Ovary (tissue), 9 donors: Measurements from ENCODE around the gene MESD. TPM values are rescaled to one million over a fixed set of nuclear protein-coding genes. Genes with fewer than 3 reads are reported as not detected.

ENCODE experiments used
- DNase-seq, 5 donors: peaks; one replicate each; pipeline ENCODE4 v3.0.0-alpha.2; 2019 to 2020
- H3K27ac ChIP-seq, 2 donors: fragments of 200-600 bp; one replicate each; pipeline versions ENCODE4 v1.5.1 to v1.8.0; 2019 to 2022
- H3K27me3 ChIP-seq: fragments of 200-600 bp; one replicate; pipeline ENCODE4 v1.8.0; 2022
- H3K36me3 ChIP-seq: fragments of 200-600 bp; sonication (generic); one replicate; pipeline ENCODE4 v1.5.1; 2019
- H3K4me1 ChIP-seq: one replicate; pipeline ENCODE4 v1.8.1; 2013; ENCODE audit warnings: mild to moderate bottlenecking, moderate library complexity; ENCODE audit not compliant: insufficient read depth
- H3K4me3 ChIP-seq: fragments of 200-600 bp; sonication (generic); one replicate; pipeline ENCODE4 v1.5.1; 2017
- H3K9me3 ChIP-seq, 2 donors: fragments of 200-600 bp in 1 of 2; sonication (generic) in 1 of 2; one replicate each; pipeline versions ENCODE4 v1.5.1 to v1.8.1; 2013 to 2019; ENCODE audit warnings: mild to moderate bottlenecking in 1 of 2, moderate library complexity in 1 of 2
- EP300 ChIP-seq: sonication (generic); formaldehyde crosslinking; IDR thresholded peaks from one replicate; pipeline ENCODE4 v1.6.1; 2017; ENCODE audit warnings: antibody characterized with exemption
- POLR2A ChIP-seq: fragments of 450-650 bp; IDR thresholded peaks from one replicate; pipeline ENCODE4 v1.6.1; 2017; ENCODE audit warnings: antibody characterized with exemption, mild to moderate bottlenecking, moderate library complexity
- WGBS, 3 donors: extraction: QIAGEN DNeasy Blood & Tissue Kit in 1 of 3; methylation state at CpG; one replicate each; pipeline versions ENCODE4 v1.1.5 to v1.1.7; 2013 to 2017; 5-methylcytosine and 5-hydroxymethylcytosine counted together
- intact Hi-C, 4 donors: fragments of 100-400 bp; cut with DNase I; formaldehyde crosslinking; loops; one replicate each; pipeline versions ENCODE4 v1.11.0 to v1.15.1; 2022 to 2023
- polyA plus RNA-seq, 2 donors: library from polyadenylated mRNA; stranded (reverse); fragments of 200-250 nt in 1 of 2; fragments of 350-450 nt in 1 of 2; fragmentation: Illumina TruSeq in 1 of 2; extraction: RNeasy Lipid Tissue Mini Kit (QIAGEN cat#74804) in 1 of 2; gene quantifications; one replicate each; pipeline ENCODE4 v1.2.3, GENCODE V29; 2013 to 2014
- total RNA-seq, 7 donors: library from RNA; depleted of rRNA in 2 of 7; stranded (reverse); fragments of >200 nt in 2 of 7; fragmentation: NEBNext Ultra II Directional in 3 of 7; extraction: Animal tissue kit (Norgen Biotek cat#: 25700) in 3 of 7; gene quantifications; one replicate each; pipeline versions ENCODE4 v1.1.0 to v1.2.4, GENCODE V29; 2016 to 2023
- TF ChIP-seq, protein P1 (sequence below), 3 donors: fragments of 450-650 bp in 2 of 3; fragments of 200-600 bp in 1 of 3; IDR thresholded peaks; one replicate each; pipeline versions ENCODE4 v1.5.1 to v1.8.0; 2016 to 2022; ENCODE audit warnings: antibody characterized with exemption in 3 of 3, mild to moderate bottlenecking in 1 of 3
- donor health status: DM: no; HTN: no; CAD: no; lungs with moderate emphysema.
- donor health status: DM: no; HTN: no; CAD: no.
- donor health status: Bipolar disorder and iron deficiency.
- donor health status: DM: yes; HTN: yes; CAD: no.
- donor health status: DM: no; HTN: no; CAD: no.
- donor health status: DM: yes; HTN: yes; CAD: no.

MESD gene
- total and polyA plus RNA-seq, 9 donors = 18.0 to 34.8 (median 29.3) TPM

DNA sequence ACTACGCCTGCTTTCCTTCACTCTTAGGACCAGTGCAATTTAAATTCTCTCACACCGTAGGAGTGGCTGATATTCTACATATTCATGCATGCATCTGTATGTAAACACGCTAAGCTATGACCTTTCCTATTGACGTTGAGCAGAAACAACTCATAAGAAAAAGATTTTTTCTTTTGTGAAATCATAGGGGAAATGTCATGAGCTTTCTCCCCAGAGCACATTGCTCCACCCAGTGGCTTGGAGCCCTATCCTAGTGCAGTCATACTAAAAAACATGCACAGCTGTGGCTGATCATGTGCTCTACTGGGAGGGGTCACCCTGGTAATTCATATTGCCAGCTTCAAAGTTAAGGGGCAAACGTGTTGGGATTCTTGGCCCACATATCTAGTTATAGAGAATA, 1.8 kb upstream of the MESD start:
- TF ChIP-seq, protein P1, sequence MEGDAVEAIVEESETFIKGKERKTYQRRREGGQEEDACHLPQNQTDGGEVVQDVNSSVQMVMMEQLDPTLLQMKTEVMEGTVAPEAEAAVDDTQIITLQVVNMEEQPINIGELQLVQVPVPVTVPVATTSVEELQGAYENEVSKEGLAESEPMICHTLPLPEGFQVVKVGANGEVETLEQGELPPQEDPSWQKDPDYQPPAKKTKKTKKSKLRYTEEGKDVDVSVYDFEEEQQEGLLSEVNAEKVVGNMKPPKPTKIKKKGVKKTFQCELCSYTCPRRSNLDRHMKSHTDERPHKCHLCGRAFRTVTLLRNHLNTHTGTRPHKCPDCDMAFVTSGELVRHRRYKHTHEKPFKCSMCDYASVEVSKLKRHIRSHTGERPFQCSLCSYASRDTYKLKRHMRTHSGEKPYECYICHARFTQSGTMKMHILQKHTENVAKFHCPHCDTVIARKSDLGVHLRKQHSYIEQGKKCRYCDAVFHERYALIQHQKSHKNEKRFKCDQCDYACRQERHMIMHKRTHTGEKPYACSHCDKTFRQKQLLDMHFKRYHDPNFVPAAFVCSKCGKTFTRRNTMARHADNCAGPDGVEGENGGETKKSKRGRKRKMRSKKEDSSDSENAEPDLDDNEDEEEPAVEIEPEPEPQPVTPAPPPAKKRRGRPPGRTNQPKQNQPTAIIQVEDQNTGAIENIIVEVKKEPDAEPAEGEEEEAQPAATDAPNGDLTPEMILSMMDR (IDR thresholded peaks at IDR 0.05) = no peak
- TF ChIP-seq EP300 (no peak), POLR2A (no peak)
- no peak overlapping the region for H3K4me3 ChIP-seq
- 44 to 61% (median 61%) methylated on average over 5 of the region's 5 CpGs for WGBS, 3 donors
- peak overlapping the region in 1 of 2 donors; percentile 82 for H3K27ac ChIP-seq
- H3K9me3 ChIP-seq = no peaks in the 10 kb centered on the region
- no peaks in the 10 kb centered on the region for H3K27me3 ChIP-seq
- DNase-seq = peak in 3 of 5 donors; percentile 45 to 74 (median 51)
- intact Hi-C loops = no loop called here
- peaks cover 14% of the 10 kb centered on the region for H3K4me1 ChIP-seq
- H3K36me3 ChIP-seq = no peaks in the 10 kb centered on the region

DNA sequence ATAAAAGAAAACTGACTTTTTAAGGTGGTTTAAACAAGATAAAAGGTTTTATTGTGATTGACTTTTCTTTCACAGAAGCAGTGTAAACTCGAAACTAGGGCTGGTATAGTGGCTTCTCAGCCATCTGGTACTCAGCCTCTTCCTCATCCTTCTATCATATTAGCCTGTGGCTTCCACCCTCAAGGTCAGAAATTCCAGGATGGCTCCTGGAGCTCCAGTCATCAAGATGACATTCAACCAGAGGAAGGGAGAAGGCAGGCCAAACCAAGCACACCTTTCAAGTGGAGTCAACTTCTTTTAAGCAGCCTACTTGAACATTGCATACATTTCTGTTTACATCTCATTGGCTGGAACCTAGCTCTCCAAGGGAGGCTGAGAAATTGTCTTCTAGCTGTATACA, 1.3 kb upstream of the MESD start:
- Histone ChIP-seq H3K27ac (peak overlapping the region in 1 of 2 donors; percentile 82), H3K4me1 (peaks cover 14% of the 10 kb centered on the region), H3K4me3 (no peak overlapping the region), H3K9me3 (no peaks in the 10 kb centered on the region), H3K36me3 (no peaks in the 10 kb centered on the region), H3K27me3 (no peaks in the 10 kb centered on the region)
- TF ChIP-seq, protein P1 (IDR thresholded peaks at IDR 0.05) = no peak
- no peak for TF ChIP-seq POLR2A
- no peak for TF ChIP-seq EP300
- WGBS, 3 donors = 89 to 93% (median 92%) methylated on average over 1 of the region's 1 CpG
- intact Hi-C loops = no loop called here
- DNase-seq = no peak

DNA sequence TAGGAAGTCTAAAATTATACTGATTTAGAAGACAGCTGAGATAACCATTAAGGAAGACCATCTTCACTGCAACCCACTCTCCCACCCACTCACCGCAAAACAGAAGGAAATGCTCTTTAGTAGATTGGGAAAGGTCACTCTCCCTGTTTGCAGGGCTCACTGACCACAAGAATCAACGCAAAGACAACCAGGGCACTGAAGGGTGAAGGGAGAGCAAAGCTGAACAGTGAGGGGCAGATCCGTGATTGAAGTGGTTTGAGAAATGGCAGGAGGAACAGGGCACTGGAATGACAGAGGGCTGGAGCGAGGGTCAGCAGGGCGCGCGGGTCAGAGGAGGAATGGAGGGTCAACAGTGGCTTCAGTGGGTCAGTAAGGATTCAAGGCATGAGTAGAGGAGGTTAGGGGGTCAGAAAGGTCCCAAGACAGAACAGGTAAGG, 520 bp downstream of the MESD start:
- H3K36me3 ChIP-seq = no peaks in the 10 kb centered on the region
- no peaks in the 10 kb centered on the region for H3K27me3 ChIP-seq
- WGBS, 3 donors = 0 to 1% (median 0%) methylated on average over 7 of the region's 7 CpGs
- peak overlapping the region; percentile 72 to 74 for H3K27ac ChIP-seq
- intact Hi-C loops = loop anchor here in 2 of 4 donors (5.0 to 10.0 kb wide), 2 partner anchors 118 to 534 kb away; no protein-coding TSS in a partner anchor
- no peak for TF ChIP-seq EP300
- TF ChIP-seq, protein P1 (IDR thresholded peaks at IDR 0.05) = no peak
- no peak for TF ChIP-seq POLR2A
- no peaks in the 10 kb centered on the region for H3K9me3 ChIP-seq
- H3K4me1 ChIP-seq = peaks cover 18% of the 10 kb centered on the region
- DNase-seq = peak in 1 of 5 donors; percentile 19
- peak overlapping the region; percentile 90 for H3K4me3 ChIP-seq

DNA sequence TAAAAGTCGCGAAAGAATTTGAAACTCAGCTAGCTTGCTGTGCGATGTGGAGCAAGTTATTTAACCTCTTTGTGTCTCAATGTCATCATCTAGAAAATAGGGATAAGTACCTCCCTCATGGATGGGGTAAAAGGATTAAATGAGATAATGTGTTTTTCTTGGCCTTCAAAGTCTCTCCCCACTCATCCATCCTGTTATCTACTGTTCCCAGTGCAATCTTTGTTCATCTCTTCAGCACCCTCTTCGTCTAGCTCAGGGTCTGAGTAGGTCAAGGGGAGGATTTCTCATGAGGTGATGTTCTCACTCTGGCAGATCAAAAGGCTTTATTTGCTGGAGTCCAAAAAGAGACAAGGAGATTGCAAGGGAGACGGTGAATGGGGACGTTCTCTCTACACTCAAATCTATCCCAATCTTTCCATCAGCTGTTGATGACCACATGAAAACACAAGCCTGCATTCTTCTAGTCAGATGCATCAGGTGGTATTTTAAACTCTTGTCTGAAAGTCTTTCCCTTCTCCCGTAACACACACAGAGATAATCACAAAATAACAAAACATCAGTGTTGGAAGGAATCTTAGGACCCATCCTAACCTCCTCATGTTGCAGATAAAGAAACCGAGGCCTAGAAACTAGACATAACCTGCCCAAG, 1.3 kb downstream of the MESD start:
- no peaks in the 10 kb centered on the region for H3K36me3 ChIP-seq
- no peak overlapping the region for H3K27ac ChIP-seq
- H3K4me1 ChIP-seq = peaks cover 18% of the 10 kb centered on the region
- no peaks in the 10 kb centered on the region for H3K9me3 ChIP-seq
- DNase-seq = no peak
- WGBS, 3 donors = 37 to 50% (median 40%) methylated on average over 8 of the region's 8 CpGs
- TF ChIP-seq POLR2A (no peak), EP300 (no peak)
- TF ChIP-seq, protein P1 (IDR thresholded peaks at IDR 0.05) = no peak
- intact Hi-C loops = loop anchor here in 2 of 4 donors (5.0 to 10.0 kb wide), 2 partner anchors 119 to 533 kb away; no protein-coding TSS in a partner anchor
- H3K4me3 ChIP-seq = peak overlapping the region; percentile 90
- no peaks in the 10 kb centered on the region for H3K27me3 ChIP-seq
